CD14-positive monocyte (primary cell): ENCODE results near the gene PSMB5. TPM values are rescaled to one million over a fixed set of nuclear protein-coding genes. Genes with fewer than 3 reads are reported as not detected.
A peak's percentile ranks its signal among the peaks of the same experiment; 100 is the strongest.

ENCODE experiments used
- DNase-seq, 3 donors: peaks; one replicate each; pipeline ENCODE4 v3.0.0-alpha.2; 2011 to 2022
- H2AFZ ChIP-seq: 2 replicates; pipeline ENCODE4 v1.6.0; 2012; ENCODE audit warnings: mild to moderate bottlenecking, low read depth, low read length, inconsistent platforms; ENCODE audit not compliant: insufficient read depth, poor library complexity, severe bottlenecking
- H3K27ac ChIP-seq, 2 donors: 1 replicate in 1 of 2; 2 replicates in 1 of 2; pipeline ENCODE4 v1.5.1; 2012 to 2013; ENCODE audit warnings: low read length in 2 of 2, control low read depth in 1 of 2, inconsistent platforms in 1 of 2, low read depth in 1 of 2, mild to moderate bottlenecking in 1 of 2
- H3K27me3 ChIP-seq, 2 donors: one replicate each; pipeline versions ENCODE4 v1.6.0 to v1.6.1; 2011 to 2013; ENCODE audit warnings: low read length in 2 of 2; ENCODE audit not compliant: control insufficient read depth in 2 of 2, insufficient read depth in 2 of 2
- H3K36me3 ChIP-seq, 2 donors: replicated peaks in 1 of 2; 1 replicate in 1 of 2; 2 replicates in 1 of 2; pipeline versions ENCODE4 v1.5.1 to v1.6.1; 2012 to 2013; ENCODE audit warnings: low read length in 2 of 2, control low read depth in 1 of 2, inconsistent platforms in 1 of 2, mild to moderate bottlenecking in 1 of 2; ENCODE audit not compliant: insufficient read depth in 2 of 2, control insufficient read depth in 1 of 2
- H3K4me1 ChIP-seq, 2 donors: 1 replicate in 1 of 2; 2 replicates in 1 of 2; pipeline versions ENCODE4 v1.5.1 to v1.6.1; 2012 to 2013; ENCODE audit warnings: low read length in 2 of 2, control low read depth in 1 of 2, inconsistent platforms in 1 of 2, mild to moderate bottlenecking in 1 of 2, moderate library complexity in 1 of 2; ENCODE audit not compliant: insufficient read depth in 2 of 2, control insufficient read depth in 1 of 2
- H3K4me2 ChIP-seq: replicated peaks from 2 replicates; pipeline ENCODE3; 2012; ENCODE audit warnings: low read length, moderate library complexity, mild to moderate bottlenecking; ENCODE audit not compliant: poor library complexity, severe bottlenecking; ENCODE audit errors: extremely low read depth
- H3K4me3 ChIP-seq, 3 experiments: fragments of 200-600 bp in 1 of 3; sonication (generic) in 1 of 3; replicated peaks in 1 of 3; 1 replicate in 2 of 3; 2 replicates in 1 of 3; pipeline ENCODE4 v1.5.1; 2011 to 2013; ENCODE audit warnings: low read length in 3 of 3, mild to moderate bottlenecking in 3 of 3, control low read depth in 2 of 3, low read depth in 2 of 3, inconsistent platforms in 1 of 3, moderate library complexity in 1 of 3
- H3K79me2 ChIP-seq: 2 replicates; pipeline ENCODE4 v1.6.0; 2012; ENCODE audit warnings: mild to moderate bottlenecking, control low read depth, inconsistent platforms, low read length, moderate library complexity; ENCODE audit not compliant: insufficient read depth
- H3K9ac ChIP-seq: 2 replicates; pipeline ENCODE4 v1.6.0; 2017; ENCODE audit warnings: low read length, mild to moderate bottlenecking; ENCODE audit not compliant: insufficient read depth, poor library complexity, severe bottlenecking
- H3K9me3 ChIP-seq, 2 donors: replicated peaks in 1 of 2; 1 replicate in 1 of 2; 2 replicates in 1 of 2; pipeline versions ENCODE4 v1.5.1 to v1.6.1; 2012 to 2013; ENCODE audit warnings: low read length in 2 of 2, control low read depth in 1 of 2; ENCODE audit not compliant: control insufficient read depth in 1 of 2, insufficient read depth in 1 of 2
- H4K20me1 ChIP-seq: 2 replicates; pipeline ENCODE4 v1.6.0; 2012; ENCODE audit warnings: mild to moderate bottlenecking, low read length, control low read depth, moderate library complexity; ENCODE audit not compliant: insufficient read depth
- H3K27ac Mint-ChIP-seq, 7 donors: one replicate each; pipeline ENCODE4 v1.8.0; 2020; ENCODE audit warnings: mild to moderate bottlenecking in 7 of 7, mixed read lengths in 7 of 7, moderate library complexity in 6 of 7, inconsistent platforms in 2 of 7
- H3K27me3 Mint-ChIP-seq, 3 donors: one replicate each; pipeline ENCODE4 v1.8.0; 2021 to 2022; ENCODE audit warnings: low read depth in 3 of 3, mild to moderate bottlenecking in 3 of 3, mixed read lengths in 3 of 3, moderate library complexity in 3 of 3, inconsistent platforms in 1 of 3
- H3K36me3 Mint-ChIP-seq, 2 donors: one replicate each; pipeline ENCODE4 v1.8.0; 2020; ENCODE audit warnings: mixed read lengths in 2 of 2, inconsistent platforms in 1 of 2, mild to moderate bottlenecking in 1 of 2
- H3K4me1 Mint-ChIP-seq: one replicate; pipeline ENCODE4 v1.8.0; 2020; ENCODE audit warnings: mild to moderate bottlenecking, mixed read lengths
- H3K4me3 Mint-ChIP-seq, 2 donors: one replicate each; pipeline ENCODE4 v1.8.0; 2020; ENCODE audit warnings: mild to moderate bottlenecking in 2 of 2, mixed read lengths in 2 of 2, moderate library complexity in 1 of 2
- H3K9me3 Mint-ChIP-seq, 7 donors: one replicate each; pipeline ENCODE4 v1.8.0; 2020 to 2022; ENCODE audit warnings: mixed read lengths in 7 of 7, mild to moderate bottlenecking in 6 of 7, moderate library complexity in 6 of 7, inconsistent platforms in 2 of 7
- WGBS: methylation state at CpG from one replicate; pipeline ENCODE4 v1.1.5; 2013; ENCODE audit warnings: missing lambda C conversion rate; ENCODE audit not compliant: insufficient coverage; 5-methylcytosine and 5-hydroxymethylcytosine counted together
- intact Hi-C, 2 donors: fragments of 100-400 bp; cut with micrococcal nuclease; formaldehyde crosslinking; loops; one replicate each; pipeline versions ENCODE4 v1.15.0 to v1.15.1; 2023
- polyA plus RNA-seq, 3 donors: library from polyadenylated mRNA; depleted of rRNA in 1 of 3; unstranded in 2 of 3; stranded (reverse) in 1 of 3; fragments of 300-500 nt in 2 of 3; fragments of >200 nt in 1 of 3; fragmentation: Illumina TruSeq in 2 of 3; gene quantifications; 1 replicate in 2 of 3; 2 replicates in 1 of 3; pipeline ENCODE4 v1.2.3, GENCODE V29; 2012 to 2021
- TF ChIP-seq, protein P1 (sequence below): fragments of 200-600 bp; IDR thresholded peaks from one replicate; pipeline ENCODE4 v1.8.0; 2022; ENCODE audit warnings: antibody characterized with exemption, mild to moderate bottlenecking

PSMB5 gene
- polyA plus RNA-seq, 3 donors: 16.8 to 61.8 (median 57.6) TPM

DNA sequence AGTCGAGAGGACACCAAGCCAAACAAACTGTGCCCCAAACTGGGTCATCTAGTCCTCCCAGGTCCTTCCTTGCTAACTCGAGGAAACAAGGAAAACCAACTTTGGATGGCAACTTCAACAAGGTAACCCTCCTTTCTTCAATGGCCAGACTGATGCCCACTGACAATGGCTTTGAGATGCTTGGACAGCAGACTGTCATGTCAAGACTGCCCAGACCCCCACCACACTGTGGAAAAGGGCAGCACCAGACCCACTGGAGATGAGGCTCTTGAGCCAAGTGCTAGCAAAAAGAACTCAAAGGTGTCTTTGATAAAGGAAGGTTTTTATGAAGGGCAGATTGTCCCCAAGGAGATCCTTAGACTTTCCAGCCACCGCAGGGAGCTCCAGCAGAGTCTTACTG lies 31.7 kb upstream of the PSMB5 start:
- peaks cover 25% of the 10 kb centered on the region for H3K4me1 Mint-ChIP-seq
- H3K9ac ChIP-seq: no peak overlapping the region
- peaks cover 0 to 4% (median 0%) of the 10 kb centered on the region in 3 donors for H3K27me3 Mint-ChIP-seq
- H3K4me1 ChIP-seq: peaks cover 22 to 26% of the 10 kb centered on the region in 2 donors
- DNase-seq: no peak
- peaks cover 64 to 80% of the 10 kb centered on the region in 2 donors for H3K36me3 ChIP-seq
- H3K27ac ChIP-seq: no peak overlapping the region
- H3K79me2 ChIP-seq: peaks cover 47% of the 10 kb centered on the region
- peaks cover 0 to 1% (median 0%) of the 10 kb centered on the region in 7 donors for H3K9me3 Mint-ChIP-seq
- TF ChIP-seq, protein P1, sequence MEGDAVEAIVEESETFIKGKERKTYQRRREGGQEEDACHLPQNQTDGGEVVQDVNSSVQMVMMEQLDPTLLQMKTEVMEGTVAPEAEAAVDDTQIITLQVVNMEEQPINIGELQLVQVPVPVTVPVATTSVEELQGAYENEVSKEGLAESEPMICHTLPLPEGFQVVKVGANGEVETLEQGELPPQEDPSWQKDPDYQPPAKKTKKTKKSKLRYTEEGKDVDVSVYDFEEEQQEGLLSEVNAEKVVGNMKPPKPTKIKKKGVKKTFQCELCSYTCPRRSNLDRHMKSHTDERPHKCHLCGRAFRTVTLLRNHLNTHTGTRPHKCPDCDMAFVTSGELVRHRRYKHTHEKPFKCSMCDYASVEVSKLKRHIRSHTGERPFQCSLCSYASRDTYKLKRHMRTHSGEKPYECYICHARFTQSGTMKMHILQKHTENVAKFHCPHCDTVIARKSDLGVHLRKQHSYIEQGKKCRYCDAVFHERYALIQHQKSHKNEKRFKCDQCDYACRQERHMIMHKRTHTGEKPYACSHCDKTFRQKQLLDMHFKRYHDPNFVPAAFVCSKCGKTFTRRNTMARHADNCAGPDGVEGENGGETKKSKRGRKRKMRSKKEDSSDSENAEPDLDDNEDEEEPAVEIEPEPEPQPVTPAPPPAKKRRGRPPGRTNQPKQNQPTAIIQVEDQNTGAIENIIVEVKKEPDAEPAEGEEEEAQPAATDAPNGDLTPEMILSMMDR: no peak
- no peaks in the 10 kb centered on the region for H3K27me3 ChIP-seq
- H3K27ac Mint-ChIP-seq: peak overlapping the region in 1 of 7 donors; percentile 27
- no peaks in the 10 kb centered on the region for H3K9me3 ChIP-seq
- intact Hi-C loops: loop anchor here in 1 of 2 donors (5.0 kb wide), 2 partner anchors 41 to 121 kb away; no protein-coding TSS in a partner anchor
- H2AFZ ChIP-seq: no peak overlapping the region
- H4K20me1 ChIP-seq: peaks cover 82% of the 10 kb centered on the region
- no peak overlapping the region for H3K4me3 Mint-ChIP-seq
- peaks cover 75 to 81% of the 10 kb centered on the region in 2 donors for H3K36me3 Mint-ChIP-seq
- no peak overlapping the region for H3K4me2 ChIP-seq
- WGBS: 93% methylated on average over 2 of the region's 3 CpGs
- H3K4me3 ChIP-seq: no peak overlapping the region

DNA sequence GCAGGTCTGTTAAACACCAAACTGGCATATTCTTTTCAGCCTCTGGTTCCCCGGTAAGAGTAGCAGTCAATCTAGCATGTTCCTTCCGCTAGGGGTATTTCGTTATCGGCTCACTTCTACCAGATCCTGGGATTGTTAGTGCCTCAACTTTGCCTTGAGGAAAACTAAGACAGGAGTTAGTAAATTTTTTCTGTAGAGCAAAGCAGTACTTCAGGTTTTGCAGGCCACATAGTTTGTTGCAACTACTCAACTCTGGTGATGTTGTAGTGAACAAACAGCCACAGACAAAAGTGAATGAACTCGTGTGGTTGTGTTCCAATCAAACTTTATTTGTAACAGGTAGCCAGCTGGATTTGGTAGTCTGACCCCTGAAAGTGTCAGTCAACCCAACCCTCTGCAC lies 28.9 kb upstream of the PSMB5 start:
- Histone ChIP-seq H2AFZ (no peak overlapping the region), H3K9ac (no peak overlapping the region), H3K27me3 (no peaks in the 10 kb centered on the region), H3K9me3 (no peaks in the 10 kb centered on the region), H4K20me1 (peaks cover 72% of the 10 kb centered on the region), H3K27ac (peak overlapping the region in 1 of 2 donors; percentile 28), H3K4me3 (no peak overlapping the region), H3K4me1 (peaks cover 0 to 1% of the 10 kb centered on the region in 2 donors), H3K79me2 (peaks cover 29% of the 10 kb centered on the region), H3K4me2 (no peak overlapping the region), H3K36me3 (peaks cover 84 to 99% of the 10 kb centered on the region in 2 donors)
- whole genome bisulfite sequencing: 100% methylated on average over 1 of the region's 5 CpGs
- Mint-ChIP-seq H3K4me1 (peaks cover 2% of the 10 kb centered on the region), H3K9me3 (peaks cover 0 to 1% (median 0%) of the 10 kb centered on the region in 7 donors), H3K36me3 (peaks cover 90 to 98% of the 10 kb centered on the region in 2 donors), H3K27ac (peak overlapping the region in 1 of 7 donors; percentile 3), H3K27me3 (peaks cover 1 to 4% (median 1%) of the 10 kb centered on the region in 3 donors), H3K4me3 (no peak overlapping the region)
- intact Hi-C loops: no loop called here
- TF ChIP-seq, protein P1: no peak
- DNase-seq: no peak
